Neural crest cell (in vitro differentiated cells): ENCODE results near the gene EML5. TPM values are rescaled to one million over a fixed set of nuclear protein-coding genes. Genes with fewer than 3 reads are reported as not detected.
"Not testable (repeated sequence)": the region's sequence is repeated elsewhere in the genome, so short reads cannot be mapped to it uniquely, and the experiment has no call there.

Experiments used
- DNase-seq: peaks from one replicate; pipeline ENCODE4 v3.0.0; 2021; ENCODE audit warnings: low read depth, mixed read lengths, low spot score
- H3K27ac Mint-ChIP-seq: one replicate; pipeline ENCODE4 v1.8.0; 2021; ENCODE audit warnings: mild to moderate bottlenecking, mixed read lengths; ENCODE audit not compliant: unreplicated experiment
- H3K27me3 Mint-ChIP-seq: 2 replicates; pipeline ENCODE4 v1.8.0; 2021; ENCODE audit warnings: low read depth, mild to moderate bottlenecking, mixed read lengths
- H3K36me3 Mint-ChIP-seq: 2 replicates; pipeline ENCODE4 v1.8.0; 2021; ENCODE audit warnings: low read depth, mild to moderate bottlenecking, mixed read lengths
- H3K4me1 Mint-ChIP-seq: 2 replicates; pipeline ENCODE4 v1.8.0; 2021; ENCODE audit warnings: mixed read lengths
- H3K4me3 Mint-ChIP-seq: one replicate; pipeline ENCODE4 v1.8.0; 2021; ENCODE audit warnings: mild to moderate bottlenecking, mixed read lengths
- H3K9me3 Mint-ChIP-seq: 2 replicates; pipeline ENCODE4 v1.8.0; 2021; ENCODE audit warnings: mixed read lengths
- CTCF ChIP-seq: fragments of 200-600 bp; sonication (generic); conservative IDR thresholded peaks from 2 replicates; pipeline ENCODE4 v1.5.0; 2021; ENCODE audit warnings: antibody characterized with exemption, mild to moderate bottlenecking
- total RNA-seq: library from RNA; stranded (reverse); gene quantifications from 2 replicates; pipeline ENCODE4 v1.2.1, GENCODE V29; 2021

EML5 gene
- total RNA-seq, 1 donor from 2014 or later: 1.3 TPM

GRCh38 chr14:88821888-88822287, 29.1 kb upstream of the EML5 start:
- no peak overlapping the region for H3K4me3 Mint-ChIP-seq
- no peaks in the 10 kb centered on the region for H3K9me3 Mint-ChIP-seq

GRCh38 chr14:88821378-88821777, 28.6 kb upstream of the EML5 start:
- Mint-ChIP-seq H3K27ac (no peak overlapping the region), H3K9me3 (no peaks in the 10 kb centered on the region), H3K4me1 (peaks cover 26% of the 10 kb centered on the region), H3K36me3 (no peaks in the 10 kb centered on the region), H3K4me3 (peak overlapping the region; percentile 28), H3K27me3 (peaks cover 11% of the 10 kb centered on the region)
- DNase-seq: no peak
- no peak for TF ChIP-seq CTCF

More at GRCh38 chr14:88821888-88822287, 29.1 kb upstream of the EML5 start:
- Mint-ChIP-seq H3K4me1 (peaks cover 26% of the 10 kb centered on the region), H3K27me3 (peaks cover 11% of the 10 kb centered on the region), H3K36me3 (no peaks in the 10 kb centered on the region), H3K27ac (no peak overlapping the region)
- no peak for TF ChIP-seq CTCF
- no peak for DNase-seq

- not testable (repeated sequence) for H3K9me3 Mint-ChIP-seq, H3K27ac Mint-ChIP-seq, H3K36me3 Mint-ChIP-seq, DNase-seq, H3K4me3 Mint-ChIP-seq
- Mint-ChIP-seq H3K27me3 (peaks cover 11% of the 10 kb centered on the region), H3K4me1 (peaks cover 17% of the 10 kb centered on the region)
Observed at GRCh38 chr14:88819674-88820073, 26.9 kb upstream of the EML5 start.

GRCh38 chr14:88818018-88818417, 25.3 kb upstream of the EML5 start:
- TF ChIP-seq CTCF: no peak
- Mint-ChIP-seq H3K9me3 (no peaks in the 10 kb centered on the region), H3K27me3 (peaks cover 11% of the 10 kb centered on the region), H3K27ac (no peak overlapping the region), H3K4me3 (no peak overlapping the region), H3K4me1 (peaks cover 5% of the 10 kb centered on the region), H3K36me3 (no peaks in the 10 kb centered on the region)
- no peak for DNase-seq

GRCh38 chr14:88815980-88816379, 23.2 kb upstream of the EML5 start:
- TF ChIP-seq CTCF: no peak
- no peak for DNase-seq
- no peaks in the 10 kb centered on the region for H3K9me3 Mint-ChIP-seq
- no peaks in the 10 kb centered on the region for H3K36me3 Mint-ChIP-seq
- no peak overlapping the region for H3K4me3 Mint-ChIP-seq
- H3K27ac Mint-ChIP-seq: no peak overlapping the region
- peaks cover 20% of the 10 kb centered on the region for H3K27me3 Mint-ChIP-seq
- peaks cover 5% of the 10 kb centered on the region for H3K4me1 Mint-ChIP-seq

- H3K27me3 Mint-ChIP-seq: peaks cover 9% of the 10 kb centered on the region
- no peak overlapping the region for H3K4me3 Mint-ChIP-seq
- no peaks in the 10 kb centered on the region for H3K36me3 Mint-ChIP-seq
- peaks cover 13% of the 10 kb centered on the region for H3K9me3 Mint-ChIP-seq
- no peaks in the 10 kb centered on the region for H3K4me1 Mint-ChIP-seq
- no peak overlapping the region for H3K27ac Mint-ChIP-seq
- no peak for TF ChIP-seq CTCF
- DNase-seq: no peak
Observed at GRCh38 chr14:88808359-88808758, 15.6 kb upstream of the EML5 start.
